HFF-Myc (cell line): ENCODE measurements around the gene TMEM117.
"Not testable (repeated sequence)": the region's sequence is repeated elsewhere in the genome, so short reads cannot be mapped to it uniquely, and the experiment has no call there.

Source experiments
- DNase-seq: peaks from one replicate; pipeline ENCODE4 v3.0.0-alpha.2; 2011; ENCODE audit warnings: low read depth; ENCODE audit errors: extremely low read depth
- H3K4me3 ChIP-seq: replicated peaks from 2 replicates; pipeline ENCODE4 v1.5.1; 2011; ENCODE audit warnings: low read depth, mild to moderate bottlenecking, control low read depth, low read length
- TF ChIP-seq, protein P1 (sequence below): IDR thresholded peaks from 2 replicates; pipeline ENCODE4 v1.5.1; 2012; ENCODE audit warnings: mild to moderate bottlenecking, low read depth, low read length, control low read depth; ENCODE audit errors: missing control alignments

Gene TMEM117

DNA sequence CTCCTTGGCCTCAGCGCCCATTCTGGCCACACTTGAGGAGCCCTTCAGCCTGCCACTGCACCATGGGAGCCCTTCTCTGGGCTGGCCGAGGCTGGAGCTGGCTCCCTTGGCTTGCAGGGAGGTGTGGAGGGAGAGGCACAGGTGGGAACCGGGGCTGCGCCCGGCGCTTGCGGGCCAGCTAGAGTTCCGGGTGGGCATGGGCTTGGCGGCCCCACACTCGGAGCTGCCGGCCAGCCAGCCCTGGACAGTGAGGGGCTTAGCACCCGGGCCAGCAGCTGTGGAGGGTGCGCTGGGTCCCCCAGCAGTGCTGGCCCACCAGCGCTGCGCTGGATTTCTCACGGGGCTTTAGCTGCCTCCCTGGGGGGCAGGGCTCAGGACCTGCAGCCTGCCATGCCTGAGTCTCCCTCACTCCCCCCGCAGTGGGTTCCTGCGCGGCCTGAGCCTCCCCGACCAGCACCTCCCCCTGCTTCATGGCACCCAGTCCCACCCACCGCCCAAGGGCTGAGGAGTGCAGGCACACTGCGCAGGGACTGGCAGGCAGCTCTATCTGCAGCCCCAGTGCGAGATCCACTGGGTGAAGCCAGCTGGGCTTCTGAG lies 28.0 kb downstream of the TMEM117 start:
- TF ChIP-seq, protein P1, sequence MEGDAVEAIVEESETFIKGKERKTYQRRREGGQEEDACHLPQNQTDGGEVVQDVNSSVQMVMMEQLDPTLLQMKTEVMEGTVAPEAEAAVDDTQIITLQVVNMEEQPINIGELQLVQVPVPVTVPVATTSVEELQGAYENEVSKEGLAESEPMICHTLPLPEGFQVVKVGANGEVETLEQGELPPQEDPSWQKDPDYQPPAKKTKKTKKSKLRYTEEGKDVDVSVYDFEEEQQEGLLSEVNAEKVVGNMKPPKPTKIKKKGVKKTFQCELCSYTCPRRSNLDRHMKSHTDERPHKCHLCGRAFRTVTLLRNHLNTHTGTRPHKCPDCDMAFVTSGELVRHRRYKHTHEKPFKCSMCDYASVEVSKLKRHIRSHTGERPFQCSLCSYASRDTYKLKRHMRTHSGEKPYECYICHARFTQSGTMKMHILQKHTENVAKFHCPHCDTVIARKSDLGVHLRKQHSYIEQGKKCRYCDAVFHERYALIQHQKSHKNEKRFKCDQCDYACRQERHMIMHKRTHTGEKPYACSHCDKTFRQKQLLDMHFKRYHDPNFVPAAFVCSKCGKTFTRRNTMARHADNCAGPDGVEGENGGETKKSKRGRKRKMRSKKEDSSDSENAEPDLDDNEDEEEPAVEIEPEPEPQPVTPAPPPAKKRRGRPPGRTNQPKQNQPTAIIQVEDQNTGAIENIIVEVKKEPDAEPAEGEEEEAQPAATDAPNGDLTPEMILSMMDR = no peak
- H3K4me3 ChIP-seq = no peak overlapping the region
- DNase-seq = no peak

DNA sequence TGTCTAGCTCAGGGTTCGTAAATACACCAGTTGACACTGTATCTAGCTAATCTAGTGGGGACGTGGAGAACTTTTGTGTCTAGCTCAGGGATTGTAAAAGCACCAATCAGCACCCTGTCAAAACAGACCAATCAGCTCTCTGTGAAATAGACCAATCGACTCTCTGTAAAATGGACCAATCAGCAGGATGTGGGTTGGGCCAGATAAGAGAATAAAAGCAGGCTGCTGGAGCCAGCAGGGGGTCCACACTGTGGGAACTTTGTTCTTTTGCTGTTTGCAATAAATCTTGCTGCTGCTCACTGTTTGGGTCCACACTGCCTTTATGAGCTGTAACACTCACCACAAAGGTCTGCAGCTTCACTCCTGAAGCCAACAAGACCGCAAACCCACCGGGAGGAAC lies 28.7 kb downstream of the TMEM117 start:
- not testable (repeated sequence) for DNase-seq, H3K4me3 ChIP-seq

DNA sequence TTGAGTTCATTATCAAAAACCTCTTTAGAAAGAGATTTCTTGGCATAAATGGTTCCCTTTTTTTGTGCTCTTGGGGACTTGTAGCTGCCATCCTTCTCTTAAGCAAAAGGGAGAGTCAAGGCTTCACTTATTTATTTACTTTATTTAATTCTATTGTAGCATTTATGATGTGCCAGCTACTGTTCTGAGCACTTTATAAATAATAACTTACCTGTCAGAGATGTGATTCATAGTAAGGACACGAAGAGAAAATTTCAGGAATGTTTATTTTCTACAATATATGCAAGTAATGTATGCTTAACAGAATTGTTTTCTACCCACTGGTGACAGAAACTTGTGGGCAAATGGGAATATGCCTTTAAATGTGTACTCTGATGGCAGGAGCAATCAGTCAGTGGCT lies 33.3 kb downstream of the TMEM117 start:
- no peak for DNase-seq
- no peak overlapping the region for H3K4me3 ChIP-seq
- TF ChIP-seq, protein P1 = no peak

DNA sequence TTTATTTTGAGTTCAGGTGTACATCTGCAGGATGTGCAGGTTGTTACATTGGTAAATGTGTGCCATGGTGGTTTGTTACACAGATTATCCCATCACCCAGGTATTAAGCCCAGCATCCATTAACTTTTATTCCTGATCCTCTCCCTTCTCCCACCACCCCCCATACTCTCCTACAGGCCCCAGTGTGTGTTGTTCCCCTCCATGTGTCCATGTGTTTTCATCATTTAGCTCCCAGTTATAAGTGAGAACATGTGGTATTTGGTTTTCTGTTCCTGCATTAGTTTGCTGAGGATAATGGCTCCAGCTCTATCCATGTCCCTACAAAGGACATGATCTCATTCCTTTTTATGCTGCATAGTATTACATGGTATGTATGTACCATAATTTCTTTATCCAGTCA lies 33.9 kb downstream of the TMEM117 start:
- not testable (repeated sequence) for H3K4me3 ChIP-seq, DNase-seq

DNA sequence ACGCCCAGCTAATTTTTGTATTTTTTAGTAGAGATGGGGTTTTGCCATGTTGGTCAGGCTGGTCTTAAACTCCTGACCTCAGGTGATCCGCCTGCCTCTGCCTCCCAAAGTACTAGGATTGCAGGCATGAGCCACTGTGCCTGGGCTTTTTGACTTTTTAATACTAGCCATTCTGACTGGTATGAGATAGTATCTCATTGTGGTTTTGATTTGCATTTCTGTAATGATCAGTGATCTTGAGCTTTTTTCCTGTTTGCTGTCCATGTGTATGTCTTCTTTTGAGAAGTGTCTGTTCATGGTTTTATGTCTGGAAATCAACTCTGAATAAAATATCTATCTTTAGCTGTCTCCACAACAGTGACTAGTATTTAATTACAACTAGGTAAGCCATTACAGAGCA lies 35.4 kb downstream of the TMEM117 start:
- not testable (repeated sequence) for DNase-seq

DNA sequence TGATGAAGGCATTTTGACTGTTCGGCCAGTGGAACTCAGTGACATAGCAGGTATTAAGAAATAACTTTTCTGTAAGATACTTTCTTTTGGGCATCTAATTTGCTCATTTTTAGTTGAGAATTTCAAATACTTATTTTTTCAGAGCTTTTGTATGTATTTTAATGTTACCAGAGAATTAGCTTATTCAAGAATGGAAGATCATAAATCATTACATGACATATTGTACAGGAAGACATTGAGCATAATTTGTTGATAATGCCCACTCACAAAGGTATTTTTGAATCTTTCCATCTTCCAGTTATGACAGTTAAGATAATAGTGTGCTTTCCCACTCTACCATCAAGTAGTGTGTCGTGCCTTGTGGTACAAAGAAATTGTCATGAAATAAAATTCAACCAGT lies 36.5 kb downstream of the TMEM117 start:
- TF ChIP-seq, protein P1 = no peak
- DNase-seq = no peak

More for the DNA sequence above, 35.4 kb downstream of the TMEM117 start:
- not testable (repeated sequence) for H3K4me3 ChIP-seq

DNA sequence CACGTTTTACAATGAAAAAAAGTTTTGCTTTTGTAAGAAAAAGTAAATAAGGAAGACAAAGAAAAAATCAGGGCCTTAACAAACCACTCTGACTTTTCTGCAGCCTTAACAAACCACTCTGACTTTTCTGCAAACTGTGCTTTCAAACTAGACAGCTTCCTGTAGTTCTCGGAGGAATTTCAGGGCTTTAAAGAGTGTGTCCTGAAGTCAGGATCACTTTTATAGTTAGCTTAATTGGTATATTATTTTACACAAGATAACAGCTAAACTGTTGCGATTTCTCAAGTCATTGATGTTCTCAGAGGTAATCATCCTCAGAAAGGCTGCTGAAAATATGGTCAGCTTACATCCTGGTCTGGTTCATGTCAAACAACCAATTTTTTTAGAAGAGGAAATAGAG lies 42.2 kb downstream of the TMEM117 start:
- TF ChIP-seq, protein P1 = no peak
- H3K4me3 ChIP-seq = no peak overlapping the region
- no peak for DNase-seq

More for the DNA sequence above, 36.5 kb downstream of the TMEM117 start:
- no peak overlapping the region for H3K4me3 ChIP-seq

DNA sequence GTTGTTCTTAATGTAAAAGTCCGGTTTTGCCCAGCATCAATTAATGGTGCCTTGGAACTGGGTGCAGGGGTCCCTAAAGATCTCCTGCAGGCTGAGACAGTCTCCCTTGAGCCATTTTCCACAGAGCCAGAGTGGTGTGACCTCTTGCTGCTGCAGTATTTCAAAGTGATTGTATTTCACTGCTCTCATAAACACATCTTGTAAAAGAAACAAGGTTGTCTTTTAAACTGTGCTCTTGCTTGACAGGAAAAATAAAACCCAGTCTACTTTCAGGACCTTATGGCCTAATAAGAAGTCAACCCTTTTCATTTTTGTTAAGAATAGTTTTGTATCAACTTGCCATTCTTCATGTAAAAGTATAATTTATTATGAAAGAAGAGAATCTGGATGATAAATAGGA lies 44.7 kb downstream of the TMEM117 start:
- H3K4me3 ChIP-seq = no peak overlapping the region
- no peak for DNase-seq
- TF ChIP-seq, protein P1 = no peak
